NCI-H526 treated with DMSO at 0.1 percent for 48 hours (cell line): Measurements from ENCODE around the gene CHCHD6.

Source experiments
- DNase-seq: peaks from one replicate; lab custom pipeline; 2025; lab: John Stamatoyannopoulos, UW

Gene CHCHD6

GRCh38 chr3:126859415-126860246, 155.6 kb downstream of the CHCHD6 start:
- no peak for DNase-seq

DNA sequence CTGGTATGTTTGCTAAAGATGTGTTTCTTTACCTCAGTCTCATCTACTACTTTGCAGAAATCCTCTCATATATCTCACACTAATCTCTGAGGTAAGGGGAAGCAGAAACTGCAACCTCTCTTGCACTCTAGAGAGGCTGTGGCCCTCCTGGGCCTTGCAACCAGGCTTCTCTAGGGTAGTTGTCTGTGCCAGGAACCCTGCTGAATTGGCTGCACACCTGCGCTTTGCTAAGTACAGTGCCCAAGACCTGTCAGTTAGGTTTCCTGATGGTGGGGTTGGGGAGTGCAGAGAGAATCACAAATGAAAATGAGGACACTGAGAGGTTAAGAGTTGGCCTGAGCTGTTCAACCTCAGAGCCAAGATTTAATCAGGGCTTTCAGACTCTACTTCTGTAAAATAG, 161.7 kb downstream of the CHCHD6 start:
- no peak for DNase-seq

GRCh38 chr3:126866175-126866759, 162.2 kb downstream of the CHCHD6 start:
- DNase-seq: no peak

DNA sequence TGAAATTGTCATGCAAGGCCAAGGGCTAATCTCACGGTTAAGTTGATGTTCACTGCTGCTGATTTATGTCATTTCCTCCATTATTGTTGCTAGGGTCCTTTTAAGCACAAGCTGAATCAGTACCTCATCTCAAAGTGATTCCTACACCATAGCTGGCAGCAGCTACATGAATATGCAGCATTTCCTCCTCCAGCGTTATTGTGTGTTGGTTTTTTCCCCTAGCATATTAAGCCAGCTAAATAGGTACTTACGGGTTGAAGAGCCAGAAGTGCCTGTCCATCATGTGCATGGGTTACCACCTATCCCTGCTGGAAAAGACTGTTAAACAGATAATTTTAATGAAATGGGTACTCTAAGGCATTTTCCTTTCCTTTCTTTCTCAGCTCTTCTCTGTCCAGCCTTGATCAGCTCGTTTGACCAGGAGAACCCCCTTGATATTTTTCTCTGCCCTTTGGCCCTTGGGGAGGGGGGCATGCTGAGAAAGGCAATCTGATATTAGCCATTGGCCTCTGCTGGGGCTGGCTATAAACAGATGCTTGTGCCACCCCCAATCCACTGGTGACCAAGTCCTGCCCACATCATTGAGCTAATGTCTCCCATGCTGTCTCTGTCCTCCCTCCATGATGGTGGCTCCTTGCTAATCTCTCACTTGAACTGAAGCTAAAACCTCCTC, 163.3 kb downstream of the CHCHD6 start:
- DNase-seq: no peak

DNA sequence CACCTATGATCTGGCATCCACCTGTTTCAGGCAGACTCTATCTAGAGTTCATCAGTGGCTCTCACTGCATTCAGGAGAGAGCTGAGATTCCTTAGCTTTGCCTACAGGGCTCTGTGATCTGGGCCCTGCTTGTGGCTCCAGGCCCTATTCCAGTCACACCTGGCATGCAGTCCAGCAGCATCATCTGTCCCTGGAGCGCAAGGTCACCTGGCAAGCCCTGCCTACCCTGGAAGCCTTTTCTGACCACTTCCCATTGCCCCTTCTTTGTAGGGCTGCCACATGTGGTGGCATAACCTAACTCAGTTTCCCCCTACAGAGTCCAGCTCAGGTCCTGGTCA, 163.8 kb downstream of the CHCHD6 start:
- no peak for DNase-seq

DNA sequence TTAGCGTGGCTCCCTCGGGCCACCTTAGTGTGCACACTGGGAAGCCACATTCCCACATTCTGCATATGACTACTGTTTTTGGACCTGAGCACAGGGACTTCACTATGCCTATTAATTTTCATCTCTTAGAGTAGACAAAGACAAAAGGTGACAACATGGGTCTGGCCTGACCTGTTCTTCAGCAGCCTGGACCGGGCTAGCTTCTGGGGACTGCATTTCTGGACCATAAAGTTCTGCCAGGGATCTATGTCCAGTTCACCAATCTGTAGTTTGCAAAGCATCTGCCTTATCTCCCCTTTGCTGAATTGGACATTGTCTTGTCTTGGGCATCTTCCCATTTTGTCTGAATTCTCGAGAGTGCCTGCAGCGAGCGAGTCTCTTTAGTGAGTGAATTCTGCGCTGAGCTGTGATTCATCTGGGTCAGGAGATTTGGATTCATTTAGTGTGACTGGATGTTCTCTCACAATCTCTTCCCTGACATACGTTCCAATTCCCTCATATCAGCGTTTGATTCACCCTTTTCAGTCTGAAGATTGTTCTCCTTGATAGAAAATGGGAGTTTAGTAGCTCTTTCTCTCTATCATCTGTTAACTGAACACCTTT, 166.7 kb downstream of the CHCHD6 start:
- no peak for DNase-seq

DNA sequence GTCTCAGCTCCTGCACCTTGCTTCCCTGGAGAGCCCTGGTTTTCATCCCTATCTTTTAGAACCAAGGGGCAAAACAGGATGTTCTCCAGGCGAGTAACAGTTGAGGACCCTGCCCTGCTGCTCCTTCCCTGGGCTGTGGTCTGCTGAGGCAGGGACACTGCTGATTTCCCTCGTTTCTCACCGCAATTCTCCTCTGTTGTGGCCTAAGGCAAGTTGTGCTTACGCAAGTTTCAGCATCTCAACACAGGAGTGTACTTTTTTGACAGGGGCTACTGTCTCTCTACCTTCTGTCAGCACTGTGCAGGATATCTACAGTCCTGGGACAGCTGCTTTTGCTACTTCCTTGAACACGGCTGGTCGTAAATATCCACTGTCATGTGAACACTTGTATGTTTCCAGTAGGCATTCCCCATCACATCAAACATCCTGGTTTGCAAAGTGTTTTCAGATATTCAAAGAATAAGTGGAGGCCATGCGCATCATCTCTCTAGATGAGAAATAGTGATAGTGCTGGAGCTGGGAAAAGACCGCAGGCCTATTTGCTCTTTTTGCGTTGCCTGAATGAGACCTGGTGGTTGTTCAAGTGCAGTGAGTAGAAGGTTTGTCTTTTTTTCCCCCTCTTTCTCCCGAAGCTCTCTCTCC, 168.8 kb downstream of the CHCHD6 start:
- DNase-seq: no peak

GRCh38 chr3:126873416-126873815, 169.4 kb downstream of the CHCHD6 start:
- no peak for DNase-seq

GRCh38 chr3:126878664-126879063, 174.6 kb downstream of the CHCHD6 start:
- DNase-seq: no peak

- no peak for DNase-seq
These were observed 176.9 kb downstream of the CHCHD6 start for GRCh38 chr3:126880901-126881300.

DNA sequence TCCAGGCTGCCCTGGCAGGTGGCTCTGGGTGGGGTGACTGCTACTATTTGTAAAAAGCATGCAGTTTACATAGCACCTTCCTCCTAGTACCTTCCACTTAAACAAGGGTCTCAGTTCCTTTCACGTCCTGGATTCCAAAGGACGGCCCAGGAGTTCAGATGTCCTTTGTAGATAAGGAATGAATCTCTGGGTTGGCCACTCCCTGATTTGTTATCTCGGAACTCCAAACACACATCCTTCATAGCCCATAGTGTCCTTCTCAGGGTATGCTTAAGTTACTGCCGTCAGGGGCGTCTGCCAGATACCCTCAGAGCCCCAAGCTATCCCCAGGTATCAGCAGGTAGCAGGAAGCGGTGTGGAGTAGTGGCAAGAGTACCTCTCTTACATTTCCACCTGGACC, 177.8 kb downstream of the CHCHD6 start:
- DNase-seq: no peak

- DNase-seq: no peak
These were observed 179.2 kb downstream of the CHCHD6 start for GRCh38 chr3:126883241-126883640.

- DNase-seq: no peak
These were observed 181.4 kb downstream of the CHCHD6 start for GRCh38 chr3:126885425-126885824.

DNA sequence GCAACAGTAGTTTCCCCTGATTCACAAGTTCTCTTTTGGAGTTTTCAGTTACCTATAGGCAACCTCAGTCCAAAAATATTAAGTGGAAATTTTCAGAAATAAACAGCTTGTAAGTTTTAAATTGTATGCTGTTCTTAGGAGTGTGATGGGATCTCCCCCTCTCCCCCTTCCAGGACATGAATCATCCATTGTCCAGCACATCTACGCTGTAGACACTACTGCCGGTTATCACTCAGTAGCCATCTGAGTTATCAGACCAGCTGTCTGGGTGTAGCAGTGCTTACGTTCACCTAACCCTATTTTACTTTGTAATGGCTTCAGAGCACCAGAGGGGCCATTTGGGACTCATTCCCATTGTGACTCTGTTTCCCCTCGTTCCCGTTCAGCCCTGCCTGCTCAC, 182.2 kb downstream of the CHCHD6 start:
- DNase-seq: no peak

DNA sequence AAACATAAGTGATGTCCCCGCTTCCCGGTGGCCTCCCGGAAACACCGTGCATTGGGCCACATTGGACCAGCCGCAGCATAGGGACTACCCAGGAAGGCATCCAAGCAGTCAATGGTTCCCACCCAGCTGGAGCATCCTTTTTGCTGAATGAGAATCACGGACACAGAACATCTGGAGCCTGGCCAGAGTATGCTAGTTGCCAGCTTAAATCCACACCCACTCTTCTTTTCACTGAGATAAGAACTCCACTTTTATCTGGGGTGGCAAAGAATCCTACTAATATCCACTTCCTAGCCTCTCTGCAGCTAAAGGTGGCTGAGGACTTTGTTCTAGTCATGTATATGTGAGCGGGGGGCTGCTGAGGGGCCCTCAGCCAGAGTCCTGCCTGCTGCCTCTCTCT, 183.6 kb downstream of the CHCHD6 start:
- DNase-seq: no peak

- no peak for DNase-seq
These were observed 184.2 kb downstream of the CHCHD6 start for GRCh38 chr3:126888186-126888760.

DNA sequence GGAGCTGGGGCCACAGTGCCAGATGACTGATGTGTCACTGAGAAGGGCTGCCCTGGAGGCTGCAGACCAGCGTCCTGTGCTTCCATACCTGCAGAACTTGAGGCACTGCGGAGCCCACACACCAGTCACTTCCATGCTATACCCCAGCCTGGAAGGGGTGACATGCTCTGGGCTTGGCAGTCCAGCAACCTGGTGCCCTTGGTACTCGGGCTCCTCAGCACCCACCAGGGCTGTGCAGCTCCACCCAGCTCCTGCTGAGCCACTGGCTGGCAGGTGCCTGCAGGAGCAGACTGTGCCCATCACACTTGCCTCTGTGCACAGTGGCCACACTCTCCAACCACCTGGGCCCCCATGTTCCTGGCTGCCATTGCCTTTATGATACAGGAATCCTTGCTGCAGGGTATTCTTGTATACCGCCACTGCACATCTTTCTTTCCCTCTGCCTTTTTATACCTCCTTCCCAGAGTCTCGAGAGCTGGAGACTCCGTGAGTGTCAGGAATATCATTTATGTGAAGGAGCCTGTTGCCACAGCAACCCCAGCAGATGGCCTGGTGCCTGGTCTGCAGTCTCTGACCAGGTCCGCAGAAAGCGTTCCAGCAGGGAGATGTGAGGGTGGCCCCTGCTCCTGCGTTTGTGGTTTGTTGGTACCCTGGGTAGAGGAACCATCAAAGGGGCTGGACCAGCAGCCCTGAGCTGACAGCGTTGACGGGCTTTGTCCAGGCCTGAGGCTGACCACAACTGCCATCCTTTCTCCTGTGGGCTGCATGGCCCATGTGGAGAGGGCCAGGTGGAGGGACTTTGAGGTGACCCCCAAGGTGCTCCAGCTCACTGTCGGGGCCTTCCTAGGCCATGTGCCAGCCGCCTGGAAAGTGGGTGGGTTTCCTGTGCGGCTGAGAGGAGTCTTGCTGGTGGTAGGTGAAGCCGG, 185.5 kb downstream of the CHCHD6 start:
- no peak for DNase-seq

DNA sequence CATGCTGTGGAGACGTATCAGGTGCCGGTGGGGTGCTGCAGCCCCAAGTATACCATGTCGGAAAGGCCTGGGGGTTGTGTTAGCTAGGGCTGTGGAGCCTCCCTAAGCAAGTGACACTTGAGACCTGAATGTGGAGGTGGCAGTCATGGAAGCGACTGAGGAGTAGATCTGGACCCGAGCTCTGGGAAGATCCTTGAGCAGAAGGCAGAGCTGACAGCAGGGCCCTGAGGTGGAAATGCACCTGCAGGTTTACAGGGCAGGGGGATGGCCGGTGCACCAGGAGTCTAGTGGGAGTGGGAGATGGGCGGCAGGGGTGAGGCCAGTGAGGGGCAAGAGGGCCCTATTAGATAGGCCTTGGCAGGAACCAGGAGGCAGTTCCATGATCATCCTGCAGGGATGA, 187.1 kb downstream of the CHCHD6 start:
- DNase-seq: no peak

GRCh38 chr3:126891791-126892190, 187.8 kb downstream of the CHCHD6 start:
- no peak for DNase-seq

DNA sequence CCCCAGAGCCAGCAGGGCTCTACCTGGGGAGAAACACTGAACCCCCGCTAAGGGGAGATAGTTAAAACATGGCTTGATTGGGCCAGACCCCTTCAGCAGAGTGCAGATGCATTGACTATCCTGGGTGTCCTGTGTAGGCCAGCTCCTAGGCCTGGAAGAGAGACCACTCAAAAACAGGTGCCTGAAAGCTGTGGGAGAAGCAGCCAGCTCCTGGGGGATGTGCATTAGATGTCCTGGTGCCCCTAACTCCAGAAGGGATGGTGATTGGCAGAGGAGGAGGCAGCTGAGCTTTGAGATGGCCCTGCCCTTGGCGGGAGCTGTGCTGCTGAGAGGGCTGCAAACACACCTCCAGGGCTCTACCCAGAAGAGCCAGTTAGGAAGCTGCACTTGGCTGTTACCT, 189.6 kb downstream of the CHCHD6 start:
- no peak for DNase-seq

GRCh38 chr3:126894475-126894874, 190.4 kb downstream of the CHCHD6 start:
- DNase-seq: no peak
